Lung (tissue), 12 donors: ENCODE data around the gene IL27RA. TPM values are rescaled to one million over a fixed set of nuclear protein-coding genes. Genes with fewer than 3 reads are reported as not detected.
A peak's percentile ranks its signal among the peaks of the same experiment; 100 is the strongest.

Source experiments
- ATAC-seq: fragments of 200-7000 bp; cut with Tn5 transposase; one replicate; pipeline ENCODE4 v1.9.1; 2020; ENCODE audit warnings: moderate number of reproducible peaks; ENCODE audit not compliant: insufficient read depth, low FRiP score
- DNase-seq, 3 donors: peaks; one replicate each; pipeline ENCODE4 v3.0.0-alpha.2; 2013 to 2017
- H3K27ac ChIP-seq, 2 donors: one replicate each; pipeline ENCODE4 v1.5.1; 2013; ENCODE audit warnings: mild to moderate bottlenecking in 2 of 2, moderate library complexity in 2 of 2, control low read depth in 1 of 2, inconsistent platforms in 1 of 2, low read depth in 1 of 2, low read length in 1 of 2
- H3K27me3 ChIP-seq, 3 donors: one replicate each; pipeline ENCODE4 v1.5.1; 2013; ENCODE audit warnings: low read length in 2 of 3; ENCODE audit not compliant: control insufficient read depth in 3 of 3, insufficient read depth in 3 of 3
- H3K36me3 ChIP-seq, 4 donors: one replicate each; pipeline ENCODE4 v1.5.1; 2013; ENCODE audit warnings: low read length in 4 of 4, mild to moderate bottlenecking in 1 of 4, moderate library complexity in 1 of 4; ENCODE audit not compliant: control insufficient read depth in 4 of 4, insufficient read depth in 4 of 4
- H3K4me1 ChIP-seq, 5 donors: one replicate each; pipeline ENCODE4 v1.5.1; 2013; ENCODE audit warnings: low read length in 5 of 5, mild to moderate bottlenecking in 2 of 5, moderate library complexity in 1 of 5; ENCODE audit not compliant: control insufficient read depth in 5 of 5, insufficient read depth in 5 of 5
- H3K4me3 ChIP-seq: one replicate; pipeline ENCODE4 v1.5.1; 2013; ENCODE audit warnings: mild to moderate bottlenecking, control low read depth, moderate library complexity
- H3K9ac ChIP-seq, 2 donors: one replicate each; pipeline ENCODE4 v1.5.1; 2013; ENCODE audit warnings: low read length in 2 of 2, control low read depth in 1 of 2; ENCODE audit not compliant: insufficient read depth in 1 of 2
- H3K9me3 ChIP-seq, 4 donors: one replicate each; pipeline ENCODE4 v1.5.1; 2013; ENCODE audit warnings: low read length in 3 of 4, mild to moderate bottlenecking in 1 of 4, moderate library complexity in 1 of 4; ENCODE audit not compliant: control insufficient read depth in 4 of 4, insufficient read depth in 3 of 4
- WGBS, 2 donors: extraction: QIAGEN DNeasy Blood & Tissue Kit; methylation state at CpG; one replicate each; pipeline ENCODE4 v1.1.7; 2013; 5-methylcytosine and 5-hydroxymethylcytosine counted together
- polyA plus RNA-seq, 2 donors: library from polyadenylated mRNA; stranded (reverse); fragments of 200-250 nt; gene quantifications; one replicate each; pipeline ENCODE4 v1.2.1, GENCODE V29; 2013
- total RNA-seq, 2 donors: library from RNA; depleted of rRNA in 1 of 2; stranded (reverse); fragments of >200 nt in 1 of 2; gene quantifications; one replicate each; pipeline ENCODE4 v1.2.1, GENCODE V29; 2014 to 2021
- TF ChIP-seq, protein P1 (sequence below): IDR thresholded peaks from 2 replicates; pipeline ENCODE4 v1.5.1; 2012; ENCODE audit warnings: mild to moderate bottlenecking; ENCODE audit errors: control extremely low read depth, extremely low read depth
- donor health status: control.
- donor health status: control.
- donor health status: Bipolar disorder and iron deficiency.
- donor health status: healthy.
- donor health status: DM: yes; HTN: yes; CAD: no.

IL27RA gene
- total and polyA plus RNA-seq, 4 donors, result 7.0 to 22.7 (median 15.0) TPM

DNA sequence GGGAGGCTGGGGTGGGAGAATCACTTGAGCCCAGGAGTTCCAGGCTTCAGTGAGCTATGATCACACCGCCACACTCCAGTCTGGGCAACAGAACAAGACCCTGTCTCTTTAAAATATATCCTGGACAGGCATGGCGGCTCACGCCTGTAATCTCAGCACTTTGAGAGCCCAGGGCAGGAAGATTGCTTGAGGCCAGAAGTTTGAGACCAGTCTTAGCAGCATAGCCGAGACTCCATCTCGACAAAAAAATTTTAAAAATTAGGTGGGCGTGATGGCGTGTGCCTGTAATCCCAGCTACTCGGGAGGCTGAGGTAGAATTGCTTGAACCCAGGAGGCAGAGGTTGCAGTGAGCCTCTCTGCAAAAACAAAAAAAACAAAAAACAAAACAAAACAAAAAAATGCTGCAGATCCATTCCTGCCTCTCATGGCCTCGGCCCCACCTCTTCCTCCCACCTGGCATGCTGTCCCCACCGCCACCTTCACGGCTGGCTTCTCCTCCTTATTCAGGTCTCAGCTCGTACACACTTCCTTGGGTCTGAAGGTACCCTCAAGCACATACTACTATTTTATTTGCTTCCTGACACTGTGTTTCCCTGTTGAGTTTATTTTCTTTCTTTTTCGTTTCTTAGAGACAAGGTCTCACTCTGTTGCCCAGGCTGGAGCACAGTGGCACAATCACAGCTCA is 30.7 kb upstream of the IL27RA start:
- H3K9ac ChIP-seq, result no peak overlapping the region
- ATAC-seq, result no peak
- H3K4me1 ChIP-seq, result peaks cover 0 to 5% (median 2%) of the 10 kb centered on the region in 5 donors
- DNase-seq, result no peak
- H3K9me3 ChIP-seq, result peaks cover 0 to 5% (median under 1%) of the 10 kb centered on the region in 4 donors
- H3K27me3 ChIP-seq, result no peaks in the 10 kb centered on the region
- no peak overlapping the region for H3K4me3 ChIP-seq
- 86% methylated on average over 13 of the region's 13 CpGs for WGBS, 2 donors
- no peak overlapping the region for H3K27ac ChIP-seq
- peaks cover 0 to 14% (median 3%) of the 10 kb centered on the region in 4 donors for H3K36me3 ChIP-seq
- TF ChIP-seq, protein P1, sequence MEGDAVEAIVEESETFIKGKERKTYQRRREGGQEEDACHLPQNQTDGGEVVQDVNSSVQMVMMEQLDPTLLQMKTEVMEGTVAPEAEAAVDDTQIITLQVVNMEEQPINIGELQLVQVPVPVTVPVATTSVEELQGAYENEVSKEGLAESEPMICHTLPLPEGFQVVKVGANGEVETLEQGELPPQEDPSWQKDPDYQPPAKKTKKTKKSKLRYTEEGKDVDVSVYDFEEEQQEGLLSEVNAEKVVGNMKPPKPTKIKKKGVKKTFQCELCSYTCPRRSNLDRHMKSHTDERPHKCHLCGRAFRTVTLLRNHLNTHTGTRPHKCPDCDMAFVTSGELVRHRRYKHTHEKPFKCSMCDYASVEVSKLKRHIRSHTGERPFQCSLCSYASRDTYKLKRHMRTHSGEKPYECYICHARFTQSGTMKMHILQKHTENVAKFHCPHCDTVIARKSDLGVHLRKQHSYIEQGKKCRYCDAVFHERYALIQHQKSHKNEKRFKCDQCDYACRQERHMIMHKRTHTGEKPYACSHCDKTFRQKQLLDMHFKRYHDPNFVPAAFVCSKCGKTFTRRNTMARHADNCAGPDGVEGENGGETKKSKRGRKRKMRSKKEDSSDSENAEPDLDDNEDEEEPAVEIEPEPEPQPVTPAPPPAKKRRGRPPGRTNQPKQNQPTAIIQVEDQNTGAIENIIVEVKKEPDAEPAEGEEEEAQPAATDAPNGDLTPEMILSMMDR, result no peak

DNA sequence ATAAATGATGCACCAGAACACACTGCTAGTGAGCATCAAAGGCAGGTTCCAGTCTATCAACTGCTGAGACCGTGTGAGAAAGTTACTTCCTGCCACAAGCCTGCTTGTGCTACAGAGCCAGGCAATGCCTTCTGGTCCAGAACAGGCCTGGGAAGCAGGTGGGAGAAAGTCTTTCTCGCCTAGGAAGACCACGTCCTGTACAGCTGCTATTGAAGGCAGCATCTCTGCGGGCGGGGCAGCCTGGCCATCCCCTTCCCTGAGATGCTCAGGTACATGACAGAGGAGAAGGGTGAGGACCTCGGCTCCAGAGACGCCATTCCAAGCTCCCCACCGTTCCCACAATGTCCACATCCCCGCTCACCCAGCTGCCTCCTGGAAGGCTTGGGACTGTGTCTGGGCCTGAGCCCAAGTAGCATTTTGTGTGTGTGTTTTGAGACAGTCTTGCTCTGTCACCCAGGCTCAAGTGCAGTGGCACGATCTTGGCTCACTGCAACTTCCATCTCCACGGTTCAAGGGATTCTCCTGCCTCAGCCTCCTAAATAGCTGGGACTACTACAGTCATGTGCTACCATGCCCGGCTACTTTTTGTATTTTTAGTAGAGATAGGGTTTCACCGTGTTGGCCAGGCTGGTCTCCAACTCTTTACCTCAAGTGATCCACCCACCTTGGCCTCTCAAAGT is 28.9 kb upstream of the IL27RA start:
- Histone ChIP-seq H3K9ac (peak overlapping the region in 1 of 2 donors; percentile 28), H3K27me3 (no peaks in the 10 kb centered on the region), H3K9me3 (peaks cover 0 to 5% (median under 1%) of the 10 kb centered on the region in 4 donors), H3K4me3 (no peak overlapping the region), H3K27ac (peak overlapping the region; percentile 62 to 87), H3K36me3 (peaks cover 0 to 8% (median 0%) of the 10 kb centered on the region in 4 donors), H3K4me1 (peaks cover 0 to 5% (median 3%) of the 10 kb centered on the region in 5 donors)
- DNase-seq (no peak), ATAC-seq (no peak)
- TF ChIP-seq, protein P1, result no peak
- 59 to 63% methylated on average over 13 of the region's 13 CpGs for WGBS, 2 donors

DNA sequence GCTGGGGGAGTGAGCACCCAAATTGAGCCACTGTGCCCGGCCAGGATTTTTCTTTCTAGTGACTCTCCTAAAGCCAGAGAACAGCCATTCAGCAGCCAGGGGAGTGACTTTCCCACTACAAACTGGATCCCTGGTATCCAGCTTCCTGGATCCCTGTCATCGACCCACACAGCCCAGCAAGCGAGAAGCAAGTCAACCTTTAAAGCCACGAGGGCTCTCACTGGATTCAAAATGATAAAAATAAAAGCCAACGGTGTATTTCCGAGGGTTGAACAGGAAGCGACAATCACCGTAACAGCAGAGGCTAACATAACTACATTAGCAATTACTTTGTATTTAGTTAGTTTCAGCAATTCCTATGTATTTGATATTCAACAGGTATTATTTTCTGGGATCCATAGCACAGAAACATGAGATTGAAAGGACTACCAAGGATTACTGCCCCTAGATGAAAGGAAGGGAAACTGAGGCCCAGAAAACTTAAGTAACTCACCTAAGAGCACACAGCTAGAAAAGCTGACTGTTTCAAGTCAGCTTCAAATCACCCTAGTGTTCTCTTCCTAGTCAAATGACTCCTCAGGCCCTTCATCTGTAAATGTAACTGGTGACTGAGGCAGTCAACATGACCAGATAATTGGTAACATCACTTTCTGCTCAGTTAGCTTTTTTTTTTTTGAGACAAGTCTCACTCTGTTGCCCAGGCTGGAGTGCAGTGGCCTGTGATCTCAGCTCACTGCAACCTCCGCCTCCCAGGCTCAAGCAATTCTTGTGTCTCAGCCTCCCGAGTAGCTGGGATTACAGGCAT is 28.1 kb upstream of the IL27RA start:
- no peaks in the 10 kb centered on the region for H3K27me3 ChIP-seq
- 32% methylated on average over 10 of the region's 10 CpGs for WGBS, 2 donors
- peak overlapping the region in 1 of 2 donors; percentile 28 for H3K9ac ChIP-seq
- peaks cover 0 to 5% (median 3%) of the 10 kb centered on the region in 5 donors for H3K4me1 ChIP-seq
- peaks cover 0 to 5% (median under 1%) of the 10 kb centered on the region in 4 donors for H3K9me3 ChIP-seq
- ATAC-seq (no peak), DNase-seq (no peak)
- peak overlapping the region; percentile 62 to 87 for H3K27ac ChIP-seq
- TF ChIP-seq, protein P1, result no peak
- no peak overlapping the region for H3K4me3 ChIP-seq
- peaks cover 0 to 8% (median 0%) of the 10 kb centered on the region in 4 donors for H3K36me3 ChIP-seq
